Sigmoid colon (tissue), 4 donors: Measurements from ENCODE around the gene HPS1.

Source experiments
- CTCF ChIP-seq, 4 experiments: fragments of 450-650 bp in 3 of 4; fragments of 200-600 bp in 1 of 4; IDR thresholded peaks; one replicate each; pipeline ENCODE4 v1.5.1; 2016 to 2019; ENCODE audit warnings: antibody characterized with exemption in 4 of 4, mild to moderate bottlenecking in 3 of 4, moderate library complexity in 2 of 4
- EP300 ChIP-seq, 4 donors: sonication (generic); formaldehyde crosslinking; IDR thresholded peaks; one replicate each; pipeline ENCODE4 v1.6.1; 2017; ENCODE audit warnings: antibody characterized with exemption in 4 of 4

- TF ChIP-seq EP300 (IDR thresholded peaks at IDR 0.05) (no peak), CTCF (IDR thresholded peaks at IDR 0.05) (no peak)
These were observed 27.9 kb downstream of the HPS1 start for GRCh38 chr10:98418665-98419468.
